Activated CD8-positive, alpha-beta memory T cell treated with anti-CD3 and anti-CD28 coated beads, Interleukin-2, amount 50 U/mL, for 24 hours (primary cell): ENCODE measurements around the gene OR2L2.
"Not testable (repeated sequence)": the region's sequence is repeated elsewhere in the genome, so short reads cannot be mapped to it uniquely, and the experiment has no call there.

Experiments
- DNase-seq: peaks from one replicate; pipeline ENCODE4 v3.0.0-alpha.2; 2020; ENCODE audit errors: extremely low read depth

Gene OR2L2, protein sequence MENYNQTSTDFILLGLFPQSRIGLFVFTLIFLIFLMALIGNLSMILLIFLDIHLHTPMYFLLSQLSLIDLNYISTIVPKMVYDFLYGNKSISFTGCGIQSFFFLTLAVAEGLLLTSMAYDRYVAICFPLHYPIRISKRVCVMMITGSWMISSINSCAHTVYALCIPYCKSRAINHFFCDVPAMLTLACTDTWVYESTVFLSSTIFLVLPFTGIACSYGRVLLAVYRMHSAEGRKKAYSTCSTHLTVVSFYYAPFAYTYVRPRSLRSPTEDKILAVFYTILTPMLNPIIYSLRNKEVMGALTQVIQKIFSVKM

GRCh38 chr1:248029770-248030169, at the start of gene OR2L2:
TSS of gene OR2L2 (plus strand) at chr1:248030070. CDS start at chr1:248038268, 8,198 bp downstream.
- DNase-seq = no peak

GRCh38 chr1:247992986-247993385, 36.9 kb upstream of the OR2L2 start:
- no peak for DNase-seq

DNA sequence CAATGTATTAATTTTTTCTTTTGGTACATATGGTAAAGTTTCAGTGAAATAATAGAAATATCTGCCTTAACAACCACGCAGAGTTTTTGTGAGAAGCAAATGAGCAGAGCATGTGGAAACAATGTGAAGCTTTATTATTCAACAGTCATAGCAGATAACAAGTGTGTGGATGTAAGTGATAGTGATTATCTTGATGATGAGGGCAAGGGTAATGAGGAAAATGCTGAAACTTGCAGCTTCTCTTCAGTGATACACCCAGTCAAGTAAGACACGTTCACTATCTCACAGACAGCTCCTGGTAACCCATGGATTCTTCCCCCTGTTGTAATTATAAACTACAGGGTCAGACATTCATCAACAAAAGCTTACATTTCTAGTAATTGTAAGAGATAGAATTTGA, 31.1 kb upstream of the OR2L2 start:
- no peak for DNase-seq

GRCh38 chr1:248000169-248000568, 29.7 kb upstream of the OR2L2 start:
- no peak for DNase-seq

- DNase-seq = no peak
These were observed 22.1 kb upstream of the OR2L2 start for GRCh38 chr1:248007778-248008177.

- no peak for DNase-seq
These were observed 20.2 kb upstream of the OR2L2 start for GRCh38 chr1:248009681-248010080.

- no peak for DNase-seq
These were observed 16.6 kb upstream of the OR2L2 start, which contains the start of gene OR2L5 for GRCh38 chr1:248013229-248013710. TSS of gene OR2L5 (plus strand) at chr1:248013660. CDS start at chr1:248021948, 8,288 bp downstream.

DNA sequence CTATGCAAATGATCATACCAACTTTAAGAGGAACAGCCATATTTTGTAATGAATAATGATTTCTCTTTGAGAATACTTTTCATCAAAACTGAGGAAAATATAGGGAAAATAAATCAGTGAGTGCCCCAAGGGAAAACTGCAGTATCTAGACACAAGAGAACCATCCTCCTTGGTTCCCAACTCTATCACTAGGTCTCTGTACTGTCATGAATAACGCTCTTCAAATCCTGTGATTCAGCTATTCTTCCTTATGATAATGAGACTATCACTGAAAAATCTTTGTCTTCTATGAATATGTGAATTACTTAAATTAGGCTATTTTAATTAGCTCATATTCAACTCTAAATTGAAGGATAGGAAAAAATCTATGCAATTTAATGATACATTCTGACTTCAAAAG, 14.1 kb upstream of the OR2L2 start:
- no peak for DNase-seq

DNA sequence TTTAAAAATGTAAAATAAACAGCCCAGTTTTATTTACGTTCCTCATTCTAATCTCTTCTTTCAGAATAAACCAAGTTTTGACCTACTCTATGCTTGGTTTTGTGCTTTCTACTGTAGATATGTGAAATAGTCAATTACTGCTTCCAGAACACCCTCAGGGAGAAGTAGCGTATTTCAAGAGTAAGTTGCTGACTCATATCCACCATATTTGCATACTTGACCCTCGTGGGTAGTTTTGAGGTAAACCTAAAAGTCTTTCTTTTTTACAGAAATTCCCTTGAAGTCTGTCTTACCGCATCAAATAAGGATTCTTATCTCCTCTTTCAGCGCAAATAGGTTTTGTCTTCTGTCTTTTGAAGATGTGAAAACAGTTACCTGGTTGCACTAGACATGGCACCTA, 15.3 kb downstream of the OR2L2 start:
- DNase-seq = no peak

DNA sequence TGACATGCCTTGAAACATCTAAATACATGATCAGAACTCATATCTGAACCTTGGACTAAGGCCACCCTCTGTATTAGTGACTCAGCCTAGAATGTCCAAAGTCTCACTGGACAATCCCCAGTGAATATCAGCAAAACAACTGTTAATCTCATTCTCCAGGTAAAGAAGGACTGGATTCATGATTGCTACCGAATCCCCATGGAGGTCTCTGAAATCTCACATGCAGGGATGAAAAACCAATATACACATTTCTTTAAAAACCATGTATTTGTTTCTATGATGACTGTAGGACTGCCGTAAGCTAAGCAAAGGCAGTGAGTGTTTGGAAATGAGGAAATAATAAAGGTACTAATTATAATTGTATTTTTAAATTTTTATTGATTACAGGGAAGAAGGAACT, 16.7 kb downstream of the OR2L2 start, which contains the start of gene OR2L3:
Gene OR2L3, plus strand, starts transcription at position 301 of the 400 bp plus-strand sequence. CDS start 13,846 bp downstream, outside the sequence.
- no peak for DNase-seq

GRCh38 chr1:248047008-248047407, 17.1 kb downstream of the OR2L2 start:
- DNase-seq = no peak

DNA sequence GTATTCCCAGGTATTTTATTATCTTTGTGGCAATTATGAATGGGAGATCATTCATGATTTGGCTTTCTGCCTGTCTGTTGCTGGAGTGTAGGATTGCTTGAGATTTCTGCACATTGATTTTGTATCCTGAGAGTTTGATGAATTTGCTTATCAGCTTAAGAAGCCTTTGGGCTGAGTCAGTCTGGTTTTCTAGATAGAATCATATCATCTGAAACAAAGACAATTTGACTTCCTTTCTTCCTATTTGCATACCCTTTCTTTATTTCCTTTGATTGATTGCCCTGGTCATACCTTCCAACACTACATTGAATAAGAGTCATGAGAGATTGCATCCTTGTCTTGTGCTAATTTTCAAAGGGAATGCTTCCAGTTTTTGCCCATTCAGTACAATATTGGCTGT, 24.8 kb downstream of the OR2L2 start:
- DNase-seq = no peak

- DNase-seq = no peak
These were observed 25.4 kb downstream of the OR2L2 start for GRCh38 chr1:248055261-248055660.

GRCh38 chr1:248065071-248065470, 35.2 kb downstream of the OR2L2 start:
- no peak for DNase-seq

- no peak for DNase-seq
These were observed 35.7 kb downstream of the OR2L2 start for GRCh38 chr1:248065604-248066003.

DNA sequence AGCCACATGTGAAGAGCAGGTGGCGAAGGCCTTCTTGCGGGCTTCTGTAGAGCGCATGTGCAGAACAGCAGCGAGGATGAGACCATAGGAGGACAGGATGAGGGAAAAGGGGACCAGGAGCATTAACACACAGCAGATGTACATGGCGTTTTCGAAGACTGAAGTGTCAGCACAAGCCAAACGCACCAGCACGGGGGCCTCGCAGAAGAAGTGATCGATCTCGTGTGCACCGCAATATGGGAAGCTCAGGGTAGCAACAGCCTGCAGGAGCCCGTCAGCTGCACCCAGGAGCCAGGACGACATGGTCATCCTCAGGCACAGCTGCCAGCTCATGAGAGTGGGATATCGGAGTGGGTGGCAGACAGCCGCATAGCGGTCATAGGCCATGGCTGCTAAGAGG, 54.0 kb downstream of the OR2L2 start:
- not testable (repeated sequence) for DNase-seq
